IPS-20b (cell line): ENCODE data around the gene SHROOM3.
"Not testable (repeated sequence)": the region's sequence is repeated elsewhere in the genome, so short reads cannot be mapped to it uniquely, and the experiment has no call there.

ENCODE experiments used
- H3K27ac ChIP-seq: one replicate; pipeline ENCODE4 v1.5.1; 2013; ENCODE audit warnings: low read length
- H3K27me3 ChIP-seq: 2 replicates; pipeline ENCODE4 v1.6.1; 2013; ENCODE audit warnings: mild to moderate bottlenecking, low read length, inconsistent platforms; ENCODE audit not compliant: insufficient read depth
- H3K36me3 ChIP-seq: 2 replicates; pipeline ENCODE4 v1.6.1; 2013; ENCODE audit warnings: low read depth, mild to moderate bottlenecking, inconsistent platforms, low read length, moderate library complexity; ENCODE audit not compliant: insufficient read depth
- H3K4me1 ChIP-seq: 2 replicates; pipeline ENCODE4 v1.6.1; 2013; ENCODE audit warnings: mild to moderate bottlenecking, control low read depth, inconsistent platforms, low read length, moderate library complexity; ENCODE audit not compliant: insufficient read depth
- H3K4me3 ChIP-seq: 2 replicates; pipeline ENCODE4 v1.5.1; 2013; ENCODE audit warnings: mild to moderate bottlenecking, low read length, inconsistent platforms
- H3K9ac ChIP-seq: 2 replicates; pipeline ENCODE4 v1.6.1; 2013; ENCODE audit warnings: low read depth, mild to moderate bottlenecking, inconsistent platforms, low read length, moderate library complexity
- H3K9me3 ChIP-seq: 2 replicates; pipeline ENCODE4 v1.6.1; 2013; ENCODE audit warnings: mild to moderate bottlenecking, low read depth, low read length, inconsistent platforms; ENCODE audit not compliant: insufficient read depth

SHROOM3 gene

GRCh38 chr4:76725039-76725438, 290.0 kb downstream of the SHROOM3 start:
- Histone ChIP-seq H3K4me3 (no peak overlapping the region), H3K4me1 (peaks cover 38% of the 10 kb centered on the region), H3K27ac (no peak overlapping the region), H3K27me3 (no peaks in the 10 kb centered on the region), H3K36me3 (no peaks in the 10 kb centered on the region), H3K9me3 (no peaks in the 10 kb centered on the region), H3K9ac (no peak overlapping the region; the same call in 1 of the 2 replicates)

- Histone ChIP-seq H3K9me3 (no peaks in the 10 kb centered on the region), H3K4me3 (no peak overlapping the region), H3K27me3 (no peaks in the 10 kb centered on the region), H3K27ac (no peak overlapping the region), H3K36me3 (peaks cover 8% of the 10 kb centered on the region; the same call in 1 of the 2 replicates), H3K9ac (no peak overlapping the region), H3K4me1 (peaks cover 47% of the 10 kb centered on the region)
Measured at GRCh38 chr4:76726176-76726575, 291.1 kb downstream of the SHROOM3 start.

- Histone ChIP-seq H3K4me1 (peaks cover 47% of the 10 kb centered on the region), H3K36me3 (peaks cover 8% of the 10 kb centered on the region; the same call in 1 of the 2 replicates)
Measured at GRCh38 chr4:76726631-76727030, 291.6 kb downstream of the SHROOM3 start.

GRCh38 chr4:76727934-76728333, 292.9 kb downstream of the SHROOM3 start:
- H3K4me3 ChIP-seq, H3K27me3 ChIP-seq, H3K9ac ChIP-seq, H3K27ac ChIP-seq, H3K9me3 ChIP-seq: not testable (repeated sequence)
- peaks cover 51% of the 10 kb centered on the region for H3K4me1 ChIP-seq
- peaks cover 16% of the 10 kb centered on the region; the same call in 1 of the 2 replicates for H3K36me3 ChIP-seq

More at GRCh38 chr4:76726631-76727030, 291.6 kb downstream of the SHROOM3 start:
- Histone ChIP-seq H3K9me3 (no peaks in the 10 kb centered on the region), H3K4me3 (no peak overlapping the region), H3K9ac (no peak overlapping the region), H3K27ac (no peak overlapping the region), H3K27me3 (no peaks in the 10 kb centered on the region)

GRCh38 chr4:76729460-76729859, 294.4 kb downstream of the SHROOM3 start:
- H3K27me3 ChIP-seq = no peaks in the 10 kb centered on the region
- peak overlapping the region; percentile 35; the same call in 1 of the 2 replicates for H3K9ac ChIP-seq
- H3K4me1 ChIP-seq = peaks cover 44% of the 10 kb centered on the region
- no peaks in the 10 kb centered on the region for H3K9me3 ChIP-seq
- H3K36me3 ChIP-seq = peaks cover 17% of the 10 kb centered on the region; the same call in 1 of the 2 replicates
- no peak overlapping the region for H3K4me3 ChIP-seq
- no peak overlapping the region for H3K27ac ChIP-seq

- Histone ChIP-seq H3K27ac (peak overlapping the region; percentile 23), H3K9ac (peak overlapping the region; percentile 35; the same call in 1 of the 2 replicates)
Measured at GRCh38 chr4:76729980-76730379, 295.0 kb downstream of the SHROOM3 start.

GRCh38 chr4:76732246-76732645, 297.2 kb downstream of the SHROOM3 start:
- Histone ChIP-seq H3K9ac (no peak overlapping the region), H3K4me1 (peaks cover 35% of the 10 kb centered on the region), H3K9me3 (no peaks in the 10 kb centered on the region), H3K36me3 (peaks cover 21% of the 10 kb centered on the region), H3K27me3 (no peaks in the 10 kb centered on the region), H3K27ac (no peak overlapping the region), H3K4me3 (no peak overlapping the region)

More at GRCh38 chr4:76729980-76730379, 295.0 kb downstream of the SHROOM3 start:
- H3K36me3 ChIP-seq = peaks cover 18% of the 10 kb centered on the region
- peak overlapping the region; percentile 23; the same call in 1 of the 2 replicates for H3K4me3 ChIP-seq
- no peaks in the 10 kb centered on the region for H3K27me3 ChIP-seq
- no peaks in the 10 kb centered on the region for H3K9me3 ChIP-seq
- peaks cover 39% of the 10 kb centered on the region for H3K4me1 ChIP-seq

GRCh38 chr4:76733068-76733771, 298.2 kb downstream of the SHROOM3 start:
- Histone ChIP-seq H3K4me1 (peaks cover 35% of the 10 kb centered on the region), H3K27me3 (no peaks in the 10 kb centered on the region), H3K4me3 (no peak overlapping the region), H3K36me3 (peaks cover 23% of the 10 kb centered on the region), H3K9me3 (no peaks in the 10 kb centered on the region), H3K27ac (no peak overlapping the region), H3K9ac (no peak overlapping the region)

GRCh38 chr4:76736414-76736813, 301.4 kb downstream of the SHROOM3 start:
- Histone ChIP-seq H3K27ac (no peak overlapping the region), H3K36me3 (peaks cover 40% of the 10 kb centered on the region), H3K9me3 (no peaks in the 10 kb centered on the region), H3K4me3 (no peak overlapping the region), H3K4me1 (peaks cover 8% of the 10 kb centered on the region; the same call in 1 of the 2 replicates), H3K9ac (no peak overlapping the region), H3K27me3 (no peaks in the 10 kb centered on the region)

- H3K36me3 ChIP-seq = peaks cover 41% of the 10 kb centered on the region
- H3K4me3 ChIP-seq = no peak overlapping the region
- peaks cover 8% of the 10 kb centered on the region; the same call in 1 of the 2 replicates for H3K4me1 ChIP-seq
- no peaks in the 10 kb centered on the region for H3K27me3 ChIP-seq
- H3K9ac ChIP-seq = no peak overlapping the region
- no peak overlapping the region for H3K27ac ChIP-seq
- H3K9me3 ChIP-seq = no peaks in the 10 kb centered on the region
Measured at GRCh38 chr4:76737180-76737579, 302.2 kb downstream of the SHROOM3 start.

- no peak overlapping the region for H3K9ac ChIP-seq
- H3K27ac ChIP-seq = no peak overlapping the region
- H3K4me1 ChIP-seq = peaks cover 6% of the 10 kb centered on the region; the same call in 1 of the 2 replicates
- no peaks in the 10 kb centered on the region for H3K27me3 ChIP-seq
- H3K36me3 ChIP-seq = peaks cover 41% of the 10 kb centered on the region
- no peaks in the 10 kb centered on the region for H3K9me3 ChIP-seq
- no peak overlapping the region for H3K4me3 ChIP-seq
Measured at GRCh38 chr4:76737771-76738085, 302.7 kb downstream of the SHROOM3 start.
